ENCODE measurements around the gene MEA1. TPM values are rescaled to one million over a fixed set of nuclear protein-coding genes. Genes with fewer than 3 reads are reported as not detected.

Gene MEA1
- total RNA-seq, 3 donors from 2014 or later = 95.7 to 98.6 (median 96.8) TPM

DNA sequence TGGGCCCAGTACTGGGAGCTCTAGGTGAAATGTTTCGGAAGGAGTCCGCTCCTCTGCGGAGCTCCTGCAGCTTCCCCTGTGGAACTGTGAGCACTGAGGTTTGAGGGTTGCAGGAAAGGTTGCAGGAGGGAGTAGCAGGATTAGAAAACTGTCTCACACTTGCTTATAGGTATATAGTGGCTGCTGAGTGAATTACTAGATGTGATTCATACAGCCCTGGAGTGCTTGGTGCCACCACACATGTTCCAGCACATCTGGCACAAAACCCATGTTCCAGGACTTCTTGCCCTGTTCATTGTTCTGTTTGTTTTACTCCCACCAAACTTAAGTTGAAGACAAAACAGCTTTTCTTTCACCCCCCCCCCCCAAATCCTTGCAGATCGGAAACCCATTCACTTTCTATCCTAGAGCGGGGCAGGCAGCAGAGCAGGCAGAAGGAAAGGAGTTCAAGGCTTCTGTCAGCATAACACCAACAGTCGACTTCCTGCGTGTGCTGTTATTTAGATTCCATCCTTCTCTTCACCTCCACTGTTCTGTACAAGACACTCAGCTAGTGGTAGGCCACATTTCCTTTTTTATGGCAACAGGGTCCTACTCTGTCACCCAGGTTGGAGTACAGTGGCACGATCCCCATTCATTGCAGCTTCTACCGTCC lies 34.1 kb downstream of the MEA1 start:
- Mint-ChIP-seq H3K36me3 (ENCODE audit: insufficient read depth) (peaks cover 3% of the 10 kb centered on the region), H3K4me3 (peak overlapping the region; percentile 89), H3K27me3 (ENCODE audit: low read depth) (no peaks in the 10 kb centered on the region), H3K4me1 (ENCODE audit: low read depth) (peaks cover 51% of the 10 kb centered on the region), H3K9me3 (no peaks in the 10 kb centered on the region)
- peak; percentile 34 to 35 for ATAC-seq
- DNase-seq = no peak

- Mint-ChIP-seq H3K9me3 (no peaks in the 10 kb centered on the region), H3K4me1 (ENCODE audit: low read depth) (peaks cover 50% of the 10 kb centered on the region), H3K4me3 (peak within 1 kb of the TSS; percentile 92), H3K27me3 (ENCODE audit: low read depth) (no peaks in the 10 kb centered on the region), H3K36me3 (ENCODE audit: insufficient read depth) (peaks cover 3% of the 10 kb centered on the region)
- ATAC-seq (peak; percentile 94 to 96), DNase-seq (peak; percentile 92)
Observed at GRCh38 chr6:42978839-42979522, 34.8 kb downstream of the MEA1 start, which contains the start of gene PEX6. Gene PEX6 (minus strand): TSS chr6:42979181. CDS start chr6:42979150, 31 bp downstream.

DNA sequence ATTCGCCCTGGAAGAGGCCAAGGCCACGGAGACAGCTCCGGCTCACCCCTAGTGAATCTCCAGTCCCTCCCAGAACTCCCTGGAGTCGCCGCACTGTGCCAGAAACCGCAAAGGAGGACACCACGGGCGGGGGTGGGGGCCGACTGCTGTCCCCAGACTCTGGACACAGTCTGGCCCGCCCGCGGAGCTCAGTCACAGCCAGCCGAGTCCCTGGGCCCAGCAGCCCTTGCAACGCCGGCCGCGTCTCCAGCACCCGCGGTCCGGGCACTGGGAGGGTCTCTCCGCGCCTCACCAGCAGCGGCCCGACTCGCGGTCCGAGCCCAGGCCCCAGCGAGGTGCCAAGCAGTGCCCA lies 35.3 kb downstream of the MEA1 start:
- H3K27me3 Mint-ChIP-seq (ENCODE audit: low read depth) = no peaks in the 10 kb centered on the region
- ATAC-seq (no peak), DNase-seq (peak; percentile 8)
- H3K4me3 Mint-ChIP-seq = peak overlapping the region; percentile 92
- no peaks in the 10 kb centered on the region for H3K9me3 Mint-ChIP-seq
- peaks cover 48% of the 10 kb centered on the region for H3K4me1 Mint-ChIP-seq (ENCODE audit: low read depth)
- peaks cover 6% of the 10 kb centered on the region for H3K36me3 Mint-ChIP-seq (ENCODE audit: insufficient read depth)

- no peaks in the 10 kb centered on the region for H3K27me3 Mint-ChIP-seq (ENCODE audit: low read depth)
- H3K4me3 Mint-ChIP-seq = no peak overlapping the region
- ATAC-seq (no peak), DNase-seq (no peak)
- H3K4me1 Mint-ChIP-seq (ENCODE audit: low read depth) = peaks cover 37% of the 10 kb centered on the region
- H3K9me3 Mint-ChIP-seq = no peaks in the 10 kb centered on the region
- peaks cover 6% of the 10 kb centered on the region for H3K36me3 Mint-ChIP-seq (ENCODE audit: insufficient read depth)
Observed at GRCh38 chr6:42974919-42975505, 38.7 kb downstream of the MEA1 start.

- H3K4me1 Mint-ChIP-seq (ENCODE audit: low read depth) = peaks cover 29% of the 10 kb centered on the region
- H3K9me3 Mint-ChIP-seq = no peaks in the 10 kb centered on the region
- peaks cover 6% of the 10 kb centered on the region for H3K36me3 Mint-ChIP-seq (ENCODE audit: insufficient read depth)
- no peak overlapping the region for H3K4me3 Mint-ChIP-seq
- DNase-seq = no peak
- no peak for ATAC-seq
- no peaks in the 10 kb centered on the region for H3K27me3 Mint-ChIP-seq (ENCODE audit: low read depth)
Observed at GRCh38 chr6:42973926-42974325, 39.8 kb downstream of the MEA1 start.

GRCh38 chr6:42971746-42972327 lies 41.9 kb downstream of the MEA1 start:
- Mint-ChIP-seq H3K4me1 (ENCODE audit: low read depth) (peaks cover 21% of the 10 kb centered on the region), H3K36me3 (ENCODE audit: insufficient read depth) (peaks cover 4% of the 10 kb centered on the region)

DNA sequence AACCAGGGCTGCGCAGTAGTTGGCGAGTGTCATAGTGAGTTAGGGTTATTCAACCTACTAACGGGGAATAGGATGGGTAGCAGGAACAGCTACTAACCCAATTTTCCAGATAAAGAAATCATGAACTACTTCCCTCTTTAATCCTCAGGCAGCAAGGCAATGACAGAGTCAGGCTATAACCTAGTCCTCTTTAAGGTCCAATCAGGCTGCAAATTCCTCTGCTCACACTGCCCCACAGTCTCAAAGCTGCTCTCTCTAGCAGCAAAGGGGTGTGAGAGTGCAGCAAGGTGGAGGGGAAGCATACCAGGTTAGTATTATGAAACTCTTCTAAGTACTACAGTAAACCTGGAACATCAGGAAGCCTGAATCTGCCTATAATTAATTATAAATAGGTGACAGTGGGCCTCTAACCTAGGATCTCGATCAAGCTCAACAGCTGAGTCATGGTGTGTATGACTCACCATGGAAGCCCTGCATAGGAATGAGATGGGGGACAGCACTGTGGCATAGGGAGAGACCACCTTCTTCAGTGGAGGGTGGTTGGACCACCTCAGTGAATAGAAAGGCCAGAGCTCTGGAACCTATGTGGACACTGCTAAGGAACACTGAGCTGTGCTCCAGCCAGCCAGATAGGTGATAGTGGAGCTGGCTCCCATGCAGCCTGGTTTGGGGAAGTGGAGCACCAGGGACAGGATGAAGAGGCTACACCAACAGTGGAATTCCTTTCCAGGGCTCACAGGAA lies 42.7 kb downstream of the MEA1 start:
- no peaks in the 10 kb centered on the region for H3K9me3 Mint-ChIP-seq
- peaks cover 4% of the 10 kb centered on the region for H3K36me3 Mint-ChIP-seq (ENCODE audit: insufficient read depth)
- peak; percentile 71 to 75 for ATAC-seq
- no peak for DNase-seq
- peaks cover 16% of the 10 kb centered on the region for H3K4me1 Mint-ChIP-seq (ENCODE audit: low read depth)
- H3K4me3 Mint-ChIP-seq = no peak overlapping the region
- no peaks in the 10 kb centered on the region for H3K27me3 Mint-ChIP-seq (ENCODE audit: low read depth)

More at GRCh38 chr6:42971746-42972327, 41.9 kb downstream of the MEA1 start:
- Mint-ChIP-seq H3K27me3 (ENCODE audit: low read depth) (no peaks in the 10 kb centered on the region), H3K9me3 (no peaks in the 10 kb centered on the region), H3K4me3 (no peak overlapping the region)
- ATAC-seq (no peak), DNase-seq (no peak)

- Mint-ChIP-seq H3K9me3 (no peaks in the 10 kb centered on the region), H3K36me3 (ENCODE audit: insufficient read depth) (peaks cover 4% of the 10 kb centered on the region), H3K4me3 (no peak overlapping the region), H3K27me3 (ENCODE audit: low read depth) (no peaks in the 10 kb centered on the region), H3K4me1 (ENCODE audit: low read depth) (peaks cover 10% of the 10 kb centered on the region)
- no peak for DNase-seq
- no peak for ATAC-seq
Observed at GRCh38 chr6:42969934-42970333, 43.8 kb downstream of the MEA1 start.

DNA sequence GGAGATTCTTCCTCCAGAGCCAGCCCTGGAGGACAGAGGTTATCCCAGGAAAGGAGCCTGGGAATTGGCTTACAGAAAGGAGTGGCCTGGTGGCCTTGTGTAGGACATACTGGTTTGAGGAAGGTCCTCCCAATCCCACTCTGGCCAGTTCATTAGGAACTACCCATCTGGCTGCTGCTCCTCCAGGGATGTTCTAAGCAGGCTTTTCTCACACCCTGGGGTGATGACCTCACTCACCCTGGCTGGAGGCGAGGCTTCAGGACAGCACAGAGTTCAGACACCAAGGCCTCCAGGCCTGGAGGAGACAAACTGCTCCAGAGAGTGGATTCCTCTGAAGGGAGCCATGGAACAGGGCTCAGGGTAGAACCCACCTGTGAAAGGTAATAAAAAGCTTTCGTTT lies 44.3 kb downstream of the MEA1 start:
- Mint-ChIP-seq H3K4me3 (no peak overlapping the region), H3K9me3 (no peaks in the 10 kb centered on the region), H3K36me3 (ENCODE audit: insufficient read depth) (peaks cover 7% of the 10 kb centered on the region), H3K4me1 (ENCODE audit: low read depth) (peaks cover 9% of the 10 kb centered on the region), H3K27me3 (ENCODE audit: low read depth) (no peaks in the 10 kb centered on the region)
- ATAC-seq (no peak), DNase-seq (no peak)

GRCh38 chr6:42968783-42969182 lies 45.0 kb downstream of the MEA1 start:
- DNase-seq (no peak), ATAC-seq (no peak)
- Mint-ChIP-seq H3K27me3 (ENCODE audit: low read depth) (no peaks in the 10 kb centered on the region), H3K9me3 (no peaks in the 10 kb centered on the region), H3K4me3 (no peak overlapping the region), H3K4me1 (ENCODE audit: low read depth) (peaks cover 6% of the 10 kb centered on the region), H3K36me3 (ENCODE audit: insufficient read depth) (peaks cover 5% of the 10 kb centered on the region)

- H3K9me3 Mint-ChIP-seq = no peaks in the 10 kb centered on the region
- peaks cover 5% of the 10 kb centered on the region for H3K4me1 Mint-ChIP-seq (ENCODE audit: low read depth)
- DNase-seq (no peak), ATAC-seq (no peak)
- H3K27me3 Mint-ChIP-seq (ENCODE audit: low read depth) = no peaks in the 10 kb centered on the region
- H3K4me3 Mint-ChIP-seq = no peak overlapping the region
- H3K36me3 Mint-ChIP-seq (ENCODE audit: insufficient read depth) = peaks cover 4% of the 10 kb centered on the region
Observed at GRCh38 chr6:42968126-42968701, 45.5 kb downstream of the MEA1 start.

- peaks cover 5% of the 10 kb centered on the region for H3K4me1 Mint-ChIP-seq (ENCODE audit: low read depth)
- H3K27me3 Mint-ChIP-seq (ENCODE audit: low read depth) = peaks cover 3% of the 10 kb centered on the region
- DNase-seq (no peak), ATAC-seq (no peak)
- no peaks in the 10 kb centered on the region for H3K9me3 Mint-ChIP-seq
- peaks cover 10% of the 10 kb centered on the region for H3K36me3 Mint-ChIP-seq (ENCODE audit: insufficient read depth)
- H3K4me3 Mint-ChIP-seq = no peak overlapping the region
Observed at GRCh38 chr6:42967228-42967627, 46.5 kb downstream of the MEA1 start.

- ATAC-seq (no peak), DNase-seq (no peak)
- peaks cover 11% of the 10 kb centered on the region for H3K36me3 Mint-ChIP-seq (ENCODE audit: insufficient read depth)
- H3K9me3 Mint-ChIP-seq = no peaks in the 10 kb centered on the region
- H3K27me3 Mint-ChIP-seq (ENCODE audit: low read depth) = peaks cover 5% of the 10 kb centered on the region
- peaks cover 4% of the 10 kb centered on the region for H3K4me1 Mint-ChIP-seq (ENCODE audit: low read depth)
- no peak overlapping the region for H3K4me3 Mint-ChIP-seq
Observed at GRCh38 chr6:42966571-42966970, 47.2 kb downstream of the MEA1 start.
